HK-2 (cell line): ENCODE data around the gene KLF8.
"Not testable (repeated sequence)": the region's sequence is repeated elsewhere in the genome, so short reads cannot be mapped to it uniquely, and the experiment has no call there.

ENCODE experiments used
- DNase-seq: peaks from one replicate; pipeline ENCODE4 v3.0.0-alpha.2; 2018; ENCODE audit not compliant: unreplicated experiment

Gene KLF8

DNA sequence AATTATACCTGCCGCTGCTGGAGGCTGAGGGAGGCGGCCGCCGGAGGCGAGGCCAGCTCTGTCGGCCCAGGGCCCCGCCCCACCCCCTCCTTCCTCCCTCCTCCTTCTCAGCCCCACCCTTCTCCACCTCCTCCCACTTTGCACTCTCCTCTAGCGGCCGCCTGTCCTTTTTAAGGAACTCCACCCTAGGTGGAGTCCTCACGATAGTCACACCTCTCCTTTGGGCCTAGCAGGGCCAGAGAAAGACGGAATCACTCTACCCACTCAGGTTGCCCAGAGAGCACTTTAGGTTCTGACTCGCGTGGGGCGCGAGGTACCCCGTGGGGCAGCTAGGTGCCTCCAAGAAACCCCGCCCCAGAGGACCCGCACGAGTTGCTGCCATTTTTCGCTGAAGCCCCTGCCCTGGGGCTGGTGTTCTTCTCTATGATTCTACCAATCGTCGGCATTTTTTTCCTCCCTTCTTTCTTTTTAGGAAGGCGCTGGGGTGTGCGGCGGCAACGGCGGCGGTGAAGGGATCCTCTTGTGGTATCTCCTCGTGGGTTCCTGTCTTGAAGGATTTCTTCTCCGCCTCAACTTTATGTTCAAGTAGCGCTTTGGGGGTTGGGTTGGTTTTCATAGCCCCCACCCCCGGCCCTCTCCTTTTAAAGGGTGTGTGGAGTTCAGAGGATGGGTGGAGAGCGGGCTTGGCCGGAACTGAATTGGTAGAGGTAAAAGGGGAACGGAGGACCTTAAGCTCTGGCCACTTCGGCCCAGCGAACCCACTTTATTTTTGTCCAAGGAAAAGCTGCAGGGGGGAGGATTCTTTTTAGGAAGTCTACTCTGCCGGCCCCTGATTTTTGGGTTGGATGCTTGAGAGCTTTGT lies at the start of gene KLF8:
Gene KLF8, plus strand, starts transcription at position 136 of the 862 bp plus-strand sequence. CDS start 979 bp downstream, outside the sequence.
- DNase-seq: peak; percentile 8

DNA sequence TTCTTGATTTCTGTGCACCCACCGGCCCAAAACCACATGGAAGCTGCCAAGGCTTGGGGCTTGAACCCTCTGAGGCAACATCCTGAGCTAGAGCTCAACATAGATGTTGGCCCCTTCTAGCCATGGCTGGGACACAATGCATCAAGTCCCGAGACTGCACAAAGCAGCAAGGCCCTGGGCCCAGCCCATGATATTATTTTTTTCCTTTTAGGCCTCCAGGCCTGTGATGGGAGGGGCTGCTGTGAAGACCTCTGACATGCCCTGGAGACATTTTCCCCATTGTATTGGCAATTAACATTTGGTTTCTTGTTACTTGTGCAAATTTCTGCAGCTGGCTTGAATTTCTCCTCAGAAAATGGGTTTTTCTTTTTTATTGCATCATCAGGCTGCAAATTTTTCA lies 25.2 kb upstream of the KLF8 start:
- not testable (repeated sequence) for DNase-seq

DNA sequence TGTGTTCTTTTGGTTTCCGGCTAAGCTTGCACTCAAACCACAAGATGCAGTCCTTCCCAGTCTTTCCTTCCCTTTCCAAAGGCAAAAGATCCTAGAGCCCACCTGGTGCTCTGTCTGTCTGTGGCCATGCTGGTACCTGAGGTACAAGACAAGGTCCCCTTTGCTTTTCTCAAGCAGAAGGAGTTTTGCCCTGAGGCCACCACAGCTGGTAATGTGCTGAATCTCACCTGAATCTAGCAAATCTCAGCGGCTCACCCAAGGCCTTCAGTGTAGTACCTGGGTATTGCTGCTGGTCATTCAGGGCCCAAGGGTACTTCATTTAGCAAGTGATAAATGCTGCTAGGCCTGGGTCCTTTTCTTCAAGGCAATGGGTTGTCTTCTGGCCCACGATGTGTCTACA lies 20.5 kb upstream of the KLF8 start:
- DNase-seq: no peak

DNA sequence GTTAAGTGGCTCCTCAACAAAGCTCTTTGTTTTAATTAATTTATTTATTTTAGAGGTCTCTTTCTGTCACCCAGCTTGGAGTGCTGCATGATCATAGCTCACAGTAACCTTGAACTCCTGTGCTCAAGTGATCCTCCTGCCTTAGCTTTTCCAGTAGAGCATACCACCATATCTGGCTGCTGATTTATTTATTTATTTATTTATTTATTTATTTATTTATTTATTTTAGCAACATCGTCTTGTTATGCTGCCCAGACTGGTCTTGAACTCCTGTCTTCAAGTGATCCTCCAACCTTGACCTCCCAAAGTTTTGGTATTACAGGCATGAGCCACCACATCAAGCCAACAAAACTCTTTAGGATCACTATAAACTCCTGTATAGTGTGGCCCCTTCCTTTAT lies 15.8 kb upstream of the KLF8 start:
- DNase-seq: no peak

DNA sequence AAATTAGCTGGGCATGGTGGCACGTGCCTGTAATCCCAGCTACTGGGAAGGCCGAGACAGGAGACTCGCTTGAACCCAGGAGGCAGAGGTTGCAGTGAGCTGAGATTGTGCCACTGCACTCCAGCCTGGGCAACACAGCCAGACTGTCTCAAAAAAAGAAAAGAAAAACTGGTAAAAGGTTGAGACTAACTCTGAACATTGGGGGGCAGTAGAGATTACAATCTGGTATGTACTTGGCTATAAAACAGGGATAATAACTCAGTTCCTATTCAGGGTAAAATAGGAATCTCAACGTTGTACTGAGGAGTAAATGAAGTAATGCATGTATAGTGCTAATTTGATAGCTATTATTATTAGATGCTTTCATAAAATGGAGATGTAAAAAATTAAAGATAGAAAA lies 12.5 kb upstream of the KLF8 start:
- no peak for DNase-seq

DNA sequence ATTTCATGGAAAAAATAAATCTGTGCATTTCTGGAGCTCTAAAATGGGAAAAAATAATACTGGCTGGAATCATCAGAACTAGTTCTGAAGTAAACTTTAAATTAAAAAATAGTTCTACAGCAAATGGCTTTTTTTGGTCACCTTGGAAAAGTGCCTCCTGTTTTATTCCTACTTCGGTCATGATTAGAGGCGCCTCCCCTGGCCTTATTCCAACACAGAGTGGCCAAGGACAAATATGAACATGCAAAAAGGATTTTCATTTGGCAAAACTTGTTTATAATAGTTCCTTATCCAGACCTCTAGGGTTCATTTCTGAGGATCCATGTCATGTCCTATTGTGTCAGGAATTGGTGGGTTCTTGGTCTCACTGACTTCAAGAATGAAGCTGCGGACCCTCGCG lies 11.1 kb upstream of the KLF8 start:
- no peak for DNase-seq

DNA sequence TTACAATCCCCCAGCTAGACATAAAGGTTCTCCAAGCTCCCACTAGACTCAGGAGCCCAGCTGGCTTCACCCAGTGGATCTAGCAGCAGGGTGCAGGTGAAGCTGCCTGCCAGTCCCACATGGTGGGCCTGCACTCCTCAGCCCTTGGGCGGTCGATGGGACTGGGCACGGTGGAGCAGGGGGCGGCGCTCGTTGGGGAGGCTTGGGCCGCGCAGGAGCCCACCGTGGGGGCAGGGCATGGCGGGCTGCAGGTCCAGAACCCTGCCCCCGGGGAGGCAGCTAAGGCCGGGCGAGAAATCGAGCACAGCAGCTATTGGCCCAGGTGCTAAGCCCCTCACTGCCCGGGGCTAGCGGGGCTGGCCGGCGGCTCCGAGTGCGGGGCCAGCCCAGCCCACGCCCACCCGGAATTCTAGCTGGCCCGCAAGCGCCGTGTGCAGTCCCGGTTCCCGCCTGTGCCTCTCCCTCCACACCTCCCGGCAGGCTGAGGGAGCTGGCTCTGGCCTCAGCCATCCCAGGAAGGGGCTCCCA lies 9.6 kb upstream of the KLF8 start:
- DNase-seq: no peak

DNA sequence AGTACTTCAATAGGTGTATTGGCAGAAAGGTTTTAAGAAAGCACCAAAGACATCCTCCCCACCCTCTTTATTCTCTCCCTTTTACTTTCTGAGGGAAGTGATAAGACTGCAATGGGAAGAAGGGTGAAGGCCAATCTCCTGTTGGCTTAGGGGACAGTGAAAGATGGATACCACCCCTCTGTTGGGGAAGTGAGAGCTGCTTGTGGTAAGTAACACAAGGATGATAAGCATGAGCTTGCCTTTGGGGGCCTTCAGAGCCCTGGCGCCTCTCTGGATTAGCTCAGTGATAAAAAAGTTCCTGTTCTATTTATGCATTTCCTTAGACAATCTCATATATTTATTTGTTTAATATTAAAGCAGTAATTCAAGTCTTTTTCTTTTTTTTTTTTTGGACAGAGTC lies 5.2 kb upstream of the KLF8 start:
- no peak for DNase-seq

DNA sequence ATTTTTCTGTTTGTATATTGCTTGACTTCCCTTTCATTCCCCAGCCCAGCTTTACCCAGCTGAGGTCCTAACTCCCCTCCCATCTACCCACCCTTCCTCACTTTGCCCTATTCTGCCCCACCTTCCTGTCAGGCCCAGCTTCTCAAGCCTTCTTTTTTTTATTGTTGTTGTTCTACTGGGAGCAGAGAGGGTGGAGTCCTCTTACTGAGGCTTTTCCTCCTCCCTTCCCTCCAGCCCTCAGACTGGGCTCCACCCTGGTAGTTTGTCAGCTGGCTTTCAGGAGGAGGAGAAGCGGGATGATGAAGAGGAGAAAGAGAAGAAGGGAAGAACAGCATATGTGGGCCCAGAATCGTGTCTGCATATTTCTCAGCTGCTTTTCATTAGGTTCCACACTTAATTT lies 3.2 kb upstream of the KLF8 start:
- no peak for DNase-seq

DNA sequence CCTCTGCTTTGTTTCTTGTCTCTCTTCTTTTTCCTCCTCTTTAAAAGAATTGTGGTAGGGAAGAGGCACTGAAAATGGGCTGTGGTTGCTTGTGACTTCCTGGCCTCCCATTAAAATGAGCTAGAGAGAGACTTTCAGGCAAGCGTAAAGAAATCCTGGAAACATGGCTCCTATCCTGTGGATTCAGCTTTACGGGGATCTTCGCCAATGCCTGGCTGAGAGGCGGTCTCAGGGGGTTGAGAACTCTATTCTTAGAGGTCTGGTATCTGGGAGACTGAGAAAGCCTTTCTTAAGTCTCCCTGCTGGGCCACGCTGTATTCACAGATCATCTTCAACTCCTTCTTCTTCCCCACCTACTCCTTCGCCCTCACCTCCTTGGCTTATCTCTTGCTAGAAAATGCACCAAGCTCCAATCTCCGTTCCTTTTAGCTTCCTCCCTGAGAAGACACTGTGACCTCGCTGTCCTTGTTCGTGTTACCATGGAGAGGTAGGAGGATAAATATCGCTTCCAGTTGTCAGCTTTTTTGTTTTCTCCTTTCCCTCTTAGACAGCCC lies 542 bp upstream of the KLF8 start:
- no peak for DNase-seq

DNA sequence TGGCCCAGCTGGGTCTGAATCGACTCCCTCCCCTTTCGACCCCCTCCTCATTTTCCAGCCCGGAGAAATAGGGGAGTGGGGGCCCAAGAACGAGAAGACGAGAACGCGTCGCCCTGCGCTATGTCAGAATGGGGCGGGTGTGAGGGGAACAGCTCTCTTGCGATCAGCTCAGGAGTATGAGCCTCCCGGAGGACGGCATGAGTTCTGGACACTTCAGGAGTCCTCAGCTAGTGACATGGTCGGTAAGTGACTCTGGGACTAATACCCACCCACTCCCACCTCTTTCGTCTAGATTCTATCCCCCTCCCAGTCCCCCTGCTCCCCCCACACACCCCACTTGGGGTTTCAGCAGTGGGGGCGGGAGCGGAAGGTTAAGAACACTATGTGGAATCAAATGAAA lies 944 bp downstream of the KLF8 start:
- no peak for DNase-seq

DNA sequence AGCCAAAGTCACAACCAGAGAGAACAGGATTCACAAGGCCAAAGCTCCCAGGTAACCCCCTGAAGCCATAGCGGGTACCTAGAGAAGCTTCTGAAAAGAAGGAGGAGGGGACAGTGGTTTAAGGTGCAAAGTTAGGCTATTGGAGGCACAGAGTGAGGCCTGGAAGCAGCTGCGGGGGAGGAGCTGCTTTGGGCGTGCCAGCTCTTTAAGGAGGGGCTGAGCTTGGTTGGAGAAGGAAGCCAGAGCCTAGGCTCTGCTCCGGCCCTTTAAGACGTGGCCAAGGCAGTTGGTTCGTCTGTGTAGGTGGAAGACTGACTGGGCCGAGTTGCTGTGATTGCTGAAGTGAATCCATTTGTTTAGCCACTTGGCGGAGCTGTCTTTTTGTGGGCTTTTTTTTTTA lies 1.5 kb downstream of the KLF8 start:
- no peak for DNase-seq

DNA sequence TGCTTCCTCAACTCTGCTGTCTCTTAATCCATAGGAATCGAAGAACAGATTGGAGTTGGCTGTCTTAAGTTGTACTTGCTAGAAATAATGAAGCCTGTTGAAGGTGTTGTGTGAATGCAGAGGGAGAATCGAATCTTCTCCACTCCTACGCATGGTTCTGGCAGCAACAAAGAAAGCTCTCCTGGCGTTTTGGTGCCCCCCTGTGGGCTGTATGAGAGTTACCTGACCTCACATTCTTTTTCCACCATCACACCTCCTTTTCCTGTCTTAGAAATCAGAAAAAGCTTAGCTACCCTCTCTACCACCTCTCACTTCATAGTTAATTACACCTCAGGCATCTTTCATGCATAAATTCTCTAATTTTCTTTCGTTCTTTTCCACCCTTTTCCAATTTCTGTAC lies 16.3 kb downstream of the KLF8 start:
- DNase-seq: peak; percentile 32

DNA sequence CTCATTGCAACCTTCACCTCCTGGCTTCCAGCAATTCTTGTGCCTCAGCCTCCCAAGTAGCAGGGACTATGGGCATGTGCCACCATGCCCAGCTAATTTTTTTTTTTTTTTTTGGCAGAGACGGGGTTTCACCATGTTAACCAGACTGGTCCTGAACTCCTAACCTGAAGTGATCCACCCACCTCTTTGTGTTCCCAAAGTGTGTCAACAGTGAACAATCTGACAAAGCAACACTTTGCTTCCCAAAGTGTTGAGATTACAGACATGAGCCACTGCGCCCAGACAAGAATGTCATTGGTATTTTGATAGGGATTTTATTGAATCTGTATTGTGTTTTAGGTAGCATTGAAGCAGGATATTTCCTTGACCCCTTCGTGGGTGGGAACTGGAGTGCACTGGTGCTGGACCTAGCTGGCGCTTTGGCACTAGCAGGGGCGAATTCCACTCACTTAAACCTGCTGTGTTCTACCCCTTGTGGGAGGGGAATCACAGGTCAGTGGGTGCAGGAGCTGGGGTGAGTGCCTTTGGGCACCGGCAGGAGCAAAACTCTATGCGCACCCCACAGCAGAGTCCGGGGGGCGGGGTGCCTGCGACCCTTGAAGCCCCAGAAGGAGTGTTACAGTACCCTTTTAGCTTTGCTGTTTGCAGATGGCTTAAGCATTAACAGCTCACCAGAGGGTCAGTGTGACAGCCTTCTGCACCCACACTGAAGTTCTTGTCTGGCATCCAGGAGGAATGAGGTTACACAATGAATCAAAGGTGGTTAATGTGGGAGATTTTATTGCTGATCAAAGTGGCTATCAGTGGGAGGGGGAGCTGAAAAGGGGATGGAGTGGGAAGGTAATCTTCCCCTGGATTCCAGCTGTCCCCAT lies 21.9 kb downstream of the KLF8 start:
- DNase-seq: no peak

DNA sequence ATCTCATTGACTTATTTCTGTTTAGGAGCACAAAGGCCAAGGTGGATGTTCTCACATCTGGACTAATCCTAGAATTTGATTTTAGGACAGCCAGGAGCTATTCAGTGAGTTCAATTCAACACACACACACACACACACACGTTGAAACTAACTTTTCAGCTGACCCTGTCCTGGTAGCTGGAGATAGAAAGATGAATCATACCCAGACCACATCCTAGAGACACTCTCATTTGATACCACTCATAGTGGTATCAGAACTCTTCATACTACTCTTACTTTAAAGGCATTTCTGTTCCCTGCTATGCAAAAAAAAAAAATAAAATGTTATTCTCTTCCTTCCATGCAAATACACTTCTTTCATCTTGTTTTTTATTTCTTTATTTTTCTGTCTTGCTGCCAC lies 36.7 kb downstream of the KLF8 start:
- DNase-seq: no peak

DNA sequence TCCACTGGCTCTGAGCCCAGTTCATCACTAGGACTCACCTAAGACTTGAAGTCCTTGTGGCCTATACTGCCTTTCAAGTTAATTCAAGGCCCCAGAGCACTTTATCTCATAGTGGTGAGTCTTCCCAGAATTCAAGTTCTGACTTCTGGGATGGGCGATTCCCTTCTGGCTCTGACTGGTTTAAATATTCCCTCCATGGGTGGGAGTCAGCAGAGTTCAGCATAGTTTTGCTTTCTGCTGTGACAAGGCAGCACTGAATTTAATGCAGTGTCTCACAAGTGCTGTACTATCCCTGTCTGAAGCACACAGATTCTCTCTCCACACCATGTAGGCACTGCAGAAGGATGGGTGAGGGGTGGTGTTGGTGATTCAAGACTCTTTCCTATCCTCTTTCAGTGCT lies 46.5 kb downstream of the KLF8 start:
- DNase-seq: no peak

DNA sequence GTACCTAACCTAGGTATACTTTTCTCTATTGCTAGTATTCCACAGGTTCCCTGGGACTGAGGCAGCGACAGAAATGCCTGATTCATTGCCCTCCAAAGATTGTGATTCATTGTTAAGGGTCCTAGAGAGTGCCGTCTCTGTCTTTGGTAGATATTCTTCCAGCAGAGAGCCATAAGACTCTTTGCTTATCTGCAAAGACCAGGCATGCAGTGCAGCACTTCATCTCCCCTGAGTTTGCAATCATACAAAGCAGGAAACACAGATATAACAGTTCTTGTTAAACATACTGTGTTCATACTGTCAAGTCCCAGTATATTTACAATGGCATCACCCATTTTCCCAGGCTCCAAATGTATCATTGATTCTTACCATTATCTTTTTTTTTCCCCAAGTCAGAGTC lies 47.7 kb downstream of the KLF8 start:
- no peak for DNase-seq

DNA sequence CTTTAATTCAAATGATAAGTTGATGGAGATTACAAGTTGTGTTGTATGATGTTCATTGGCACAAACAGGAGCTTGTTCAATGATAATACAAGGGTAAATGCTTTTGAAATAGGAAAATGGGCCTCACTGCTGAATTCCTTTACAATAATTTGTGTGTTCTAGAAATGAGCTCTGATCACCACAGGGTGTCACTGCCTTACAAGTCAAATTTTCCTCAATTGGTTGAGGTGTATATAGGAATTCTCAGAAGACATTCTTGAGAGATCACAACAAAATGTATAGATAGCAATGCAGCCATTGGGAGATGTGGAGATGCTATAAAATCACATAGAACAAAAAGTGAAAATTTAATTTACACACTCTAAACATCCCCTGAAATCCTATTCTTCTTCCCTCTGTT lies 49.6 kb downstream of the KLF8 start:
- no peak for DNase-seq

DNA sequence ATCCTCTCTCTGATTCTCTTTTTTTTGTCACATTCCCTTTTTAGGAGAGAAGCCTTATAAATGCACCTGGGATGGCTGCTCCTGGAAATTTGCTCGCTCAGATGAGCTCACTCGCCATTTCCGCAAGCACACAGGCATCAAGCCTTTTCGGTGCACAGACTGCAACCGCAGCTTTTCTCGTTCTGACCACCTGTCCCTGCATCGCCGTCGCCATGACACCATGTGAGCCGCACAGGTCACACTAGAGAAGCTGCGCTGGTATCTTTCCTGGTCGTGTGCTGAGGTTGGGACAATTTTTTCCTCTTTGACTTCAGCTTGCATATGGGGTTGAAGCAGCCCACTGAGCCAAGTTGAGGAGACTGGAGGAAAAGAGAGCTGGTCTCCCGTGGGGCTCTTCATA lies 52.1 kb downstream of the KLF8 start:
- no peak for DNase-seq

DNA sequence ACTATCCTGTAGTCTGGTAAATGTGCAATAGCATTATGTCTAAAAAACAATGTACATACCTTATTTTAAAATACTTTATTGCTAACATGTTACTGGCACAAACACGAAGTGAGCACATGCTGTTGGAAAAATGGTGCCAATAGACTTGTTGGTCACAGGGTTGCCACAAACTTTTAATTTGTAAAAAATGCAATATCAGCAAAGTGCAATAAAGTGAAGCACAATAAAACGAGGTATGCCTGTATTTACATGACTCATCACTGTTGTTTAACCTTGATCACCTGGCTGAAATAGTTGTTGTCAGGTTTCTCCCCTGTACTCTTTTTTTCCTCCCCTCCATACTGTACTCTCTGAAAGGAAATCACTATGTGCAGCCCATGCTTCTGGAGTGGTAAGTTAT lies 56.5 kb downstream of the KLF8 start:
- no peak for DNase-seq

DNA sequence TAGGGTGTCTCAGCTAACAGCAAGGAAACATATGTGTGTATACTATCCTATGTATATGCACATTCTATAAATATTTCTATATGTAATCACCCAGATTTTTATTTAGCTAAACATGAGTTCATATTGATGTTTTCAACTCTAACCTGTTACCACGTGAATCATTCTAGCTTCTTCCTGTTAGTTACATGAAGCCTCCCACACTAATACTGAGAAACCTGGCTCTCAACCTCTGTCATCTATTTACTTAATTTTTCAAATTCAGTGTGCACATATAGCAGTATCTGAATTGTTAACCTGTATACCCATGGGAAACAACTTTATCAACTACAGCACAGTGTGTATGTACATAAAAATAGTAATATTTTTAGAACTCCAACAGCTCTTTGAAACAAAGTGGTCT lies 57.3 kb downstream of the KLF8 start:
- no peak for DNase-seq

DNA sequence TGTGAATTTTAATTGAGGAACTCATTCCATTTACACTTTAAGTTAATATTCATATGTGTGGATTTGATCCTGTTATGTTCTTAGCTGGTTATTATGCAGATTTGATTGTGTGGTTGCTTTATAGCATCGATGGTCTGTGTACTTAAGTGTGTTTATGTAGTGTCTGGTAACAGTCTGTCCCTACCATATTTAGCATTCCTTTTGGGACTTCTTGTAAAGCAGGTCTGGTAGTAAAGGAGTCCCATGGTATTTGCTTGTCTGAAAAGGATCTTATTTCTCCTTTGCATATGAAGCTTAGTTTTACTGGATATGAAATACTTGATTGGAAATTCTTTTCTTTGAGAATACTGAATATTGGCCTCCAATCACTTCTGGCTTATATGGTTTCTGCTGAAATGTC lies 76.6 kb downstream of the KLF8 start:
- DNase-seq: no peak

DNA sequence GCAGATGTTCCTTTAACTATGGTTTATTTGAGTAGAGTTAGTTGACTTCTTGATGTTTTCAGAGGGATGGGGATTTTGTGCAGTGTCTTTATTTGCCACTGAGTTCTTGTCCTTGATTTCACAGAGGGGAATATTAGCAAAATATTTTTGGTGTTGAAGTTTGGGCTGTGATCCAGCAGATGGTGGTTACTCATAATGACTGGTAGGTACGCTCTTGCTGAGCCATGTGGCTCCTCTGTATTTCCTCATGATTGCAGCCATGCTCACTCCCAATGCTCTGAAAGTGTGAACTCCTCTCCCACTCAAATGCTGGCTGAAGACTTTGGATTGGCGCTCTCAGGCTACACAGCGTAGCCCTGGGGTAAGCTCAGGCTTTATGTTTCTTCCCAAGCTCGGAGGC lies 77.7 kb downstream of the KLF8 start:
- no peak for DNase-seq
